ENCODE results near the gene HOPX.
"Not testable (repeated sequence)": the region's sequence is repeated elsewhere in the genome, so short reads cannot be mapped to it uniquely, and the experiment has no call there.

The HOPX gene

DNA sequence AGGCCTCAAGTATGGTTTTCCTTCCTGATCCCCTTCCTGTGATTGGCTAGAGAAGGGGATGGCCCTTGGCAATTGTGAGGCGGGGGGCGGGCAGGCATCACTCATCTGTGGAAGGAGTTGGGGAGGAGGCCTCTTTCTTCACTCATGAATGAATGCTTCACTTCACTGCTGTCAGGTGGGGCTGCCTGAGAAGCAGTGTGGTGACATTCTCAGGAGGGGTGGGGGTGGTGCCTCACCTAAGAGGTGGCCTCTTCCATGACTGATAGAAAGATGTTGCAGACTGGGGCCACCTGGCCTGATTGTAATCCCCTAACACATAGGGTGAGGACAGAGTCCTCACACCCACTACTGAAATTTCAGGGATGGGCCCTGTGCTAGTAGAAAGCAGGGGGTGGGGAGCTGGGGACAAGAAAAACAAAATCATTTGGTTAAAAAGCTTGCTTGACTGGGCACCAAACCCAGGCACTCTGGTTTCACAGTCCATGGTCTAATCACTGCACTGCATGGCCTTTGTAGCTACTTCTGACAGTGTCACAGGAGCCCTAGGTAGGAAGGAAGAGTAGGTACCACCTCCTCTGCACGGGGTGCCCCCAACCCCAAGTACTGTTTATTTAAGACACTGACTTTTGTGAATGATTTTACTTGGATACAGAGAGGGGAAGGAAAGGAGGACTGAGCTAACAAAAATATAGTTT, 5.6 kb upstream of the HOPX start:
- DNase-seq = no peak

DNA sequence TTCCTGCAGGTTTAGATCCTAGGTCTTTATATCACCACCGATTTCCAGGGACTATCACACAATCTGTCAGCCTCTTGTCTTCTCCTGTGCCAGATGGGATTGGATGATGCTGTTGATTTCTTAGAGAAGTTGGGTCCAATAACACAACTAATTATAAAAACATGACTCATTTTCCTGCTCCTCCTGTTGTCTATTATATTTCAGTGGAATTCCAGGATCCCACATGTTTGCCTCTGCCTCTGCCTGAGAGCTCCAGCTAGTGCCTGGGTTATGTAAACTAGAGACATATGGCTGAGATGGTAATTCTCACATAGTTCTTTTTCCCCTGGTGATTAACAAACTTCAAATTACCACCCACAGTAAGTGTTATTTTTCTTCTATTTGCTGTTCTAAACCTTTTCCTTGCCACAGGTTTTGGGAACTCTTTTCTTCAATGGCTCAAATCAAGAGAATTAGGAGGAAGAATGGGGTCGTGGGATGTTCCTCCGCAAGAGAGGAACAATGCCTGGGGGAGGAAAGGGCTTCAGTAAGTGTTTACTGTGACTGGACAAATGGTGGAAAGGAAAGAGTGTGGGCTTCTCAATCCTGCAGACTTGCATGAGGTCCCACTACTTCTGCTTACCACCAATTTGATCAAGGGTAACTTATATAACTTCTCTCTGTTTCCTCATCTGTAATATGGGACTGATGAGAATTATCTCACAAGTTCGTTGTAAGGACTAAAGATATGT, 3.4 kb upstream of the HOPX start:
- no peak for DNase-seq

DNA sequence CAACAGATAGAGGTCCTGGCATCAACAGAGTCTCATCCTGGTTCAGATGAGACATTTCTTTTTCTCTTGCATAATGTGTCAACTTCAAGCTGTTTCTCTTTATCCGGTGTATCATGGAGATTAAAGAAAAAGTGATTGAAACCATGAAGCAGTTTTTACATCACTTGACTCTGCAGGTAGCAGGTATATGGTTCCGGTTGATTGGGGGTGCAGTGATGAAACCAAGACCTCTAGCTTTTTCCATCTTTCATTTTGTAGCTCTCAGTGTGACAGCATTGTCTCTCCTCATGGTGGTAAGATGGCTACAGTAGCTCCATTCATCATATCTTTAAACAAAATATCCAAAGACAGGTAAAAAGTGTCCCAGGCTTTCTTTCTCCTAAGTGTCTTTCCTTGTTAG, 2.4 kb upstream of the HOPX start:
- no peak for DNase-seq

DNA sequence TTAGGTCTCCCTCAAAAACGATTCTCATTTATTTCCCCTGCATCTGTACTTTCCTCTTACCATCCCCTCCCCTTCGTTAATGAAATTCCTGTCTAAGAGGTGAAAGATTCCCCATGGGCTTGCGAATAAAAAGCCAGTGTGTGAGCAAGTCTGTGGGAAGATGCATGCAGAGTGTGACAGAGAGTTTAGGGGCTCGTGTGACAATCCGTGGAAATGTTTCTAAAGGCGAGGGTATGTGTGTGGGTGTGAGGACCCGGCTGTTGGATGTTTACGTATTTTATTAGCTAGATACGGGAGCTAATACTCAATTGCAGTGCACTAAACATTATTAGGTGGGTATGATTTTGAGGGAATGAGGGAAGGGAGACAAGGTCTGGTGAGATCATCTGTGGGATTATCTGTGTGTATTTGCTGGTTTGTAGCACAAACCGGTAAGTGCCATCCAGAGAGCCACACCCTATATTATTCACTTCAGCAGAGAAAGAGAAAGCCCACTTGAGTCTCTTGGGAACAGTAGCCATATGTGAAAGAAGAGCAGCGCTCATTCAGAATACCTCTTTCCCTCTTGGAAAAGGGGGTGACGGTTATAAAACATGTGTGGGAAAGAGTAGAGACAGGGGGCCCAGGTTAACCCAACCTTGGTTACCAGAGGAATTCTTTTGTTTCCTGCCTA, 893 bp upstream of the HOPX start:
- DNase-seq = no peak

DNA sequence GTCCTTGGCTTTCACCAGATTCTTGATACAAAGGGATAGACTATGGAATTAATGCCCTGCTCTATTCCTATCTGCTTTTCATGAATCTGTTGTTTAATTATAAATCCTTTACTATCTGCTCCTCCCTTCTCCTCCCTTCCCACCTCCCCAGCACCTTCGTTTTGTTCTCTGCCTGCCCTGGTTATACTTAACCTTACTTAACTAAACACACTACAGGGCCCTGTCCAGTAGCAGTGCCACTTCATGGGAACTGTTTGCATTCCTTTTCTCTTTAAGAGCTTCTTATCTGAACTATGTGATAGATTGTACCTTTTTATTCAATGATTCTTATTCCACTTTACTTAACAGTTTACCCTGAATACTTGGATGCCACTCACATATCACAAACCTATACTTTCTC, 830 bp downstream of the HOPX start:
- DNase-seq = no peak

DNA sequence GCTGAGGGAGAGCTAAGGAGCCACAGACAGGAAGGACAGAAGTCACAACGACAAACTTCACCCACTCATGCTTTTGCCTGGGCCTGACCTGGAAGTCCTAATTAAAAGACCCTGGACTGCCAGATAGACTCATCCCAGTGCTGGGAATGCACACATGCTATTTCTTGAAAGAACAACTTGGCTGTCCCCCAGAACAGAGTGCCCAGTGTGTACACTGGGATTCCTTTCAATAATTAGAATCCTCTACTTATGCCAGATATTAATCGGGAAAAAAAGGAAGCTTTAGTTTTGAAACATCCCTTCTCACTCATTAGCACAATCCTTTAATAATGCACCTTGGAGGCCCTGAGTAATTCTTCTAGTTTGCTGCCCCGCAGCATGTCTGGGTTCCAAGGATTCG, 3.4 kb downstream of the HOPX start:
- no peak for DNase-seq

DNA sequence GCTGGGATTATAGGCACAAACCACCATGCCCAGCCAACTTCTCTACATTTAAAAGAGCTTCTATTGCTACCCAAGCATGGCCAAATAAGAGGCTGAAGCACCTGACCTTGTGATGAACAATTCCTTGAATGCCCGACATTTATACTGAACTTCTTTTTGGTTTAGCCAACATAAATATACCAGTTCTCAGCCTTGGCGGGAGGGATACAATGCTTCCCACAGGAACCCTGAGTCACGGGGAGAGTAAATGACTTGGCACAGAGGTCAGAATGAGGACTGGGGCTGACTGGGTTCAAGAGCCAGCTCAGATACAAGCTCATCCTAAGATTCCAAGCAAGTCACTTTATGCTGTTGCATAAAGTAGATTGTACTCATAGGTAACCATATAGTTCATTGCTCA, 6.1 kb downstream of the HOPX start:
- DNase-seq = no peak

DNA sequence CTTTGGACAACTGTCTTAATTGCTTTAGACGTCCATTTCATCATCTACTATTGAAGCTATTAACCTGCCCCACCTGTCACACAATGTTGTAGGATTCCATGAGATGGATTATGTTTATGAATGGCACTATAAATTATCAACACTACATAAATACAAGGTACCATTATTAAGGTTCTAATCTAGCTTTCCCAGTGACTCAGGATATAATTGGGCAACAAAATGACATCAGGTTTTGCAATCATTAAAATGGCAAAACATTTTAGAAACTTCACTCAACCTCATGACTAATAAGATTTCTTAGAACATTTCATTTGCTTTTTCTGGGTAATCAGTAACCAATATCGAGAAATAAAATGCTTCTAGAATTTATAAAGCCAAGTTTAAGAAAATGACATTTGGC, 9.2 kb downstream of the HOPX start:
- peak; percentile 48 for DNase-seq

DNA sequence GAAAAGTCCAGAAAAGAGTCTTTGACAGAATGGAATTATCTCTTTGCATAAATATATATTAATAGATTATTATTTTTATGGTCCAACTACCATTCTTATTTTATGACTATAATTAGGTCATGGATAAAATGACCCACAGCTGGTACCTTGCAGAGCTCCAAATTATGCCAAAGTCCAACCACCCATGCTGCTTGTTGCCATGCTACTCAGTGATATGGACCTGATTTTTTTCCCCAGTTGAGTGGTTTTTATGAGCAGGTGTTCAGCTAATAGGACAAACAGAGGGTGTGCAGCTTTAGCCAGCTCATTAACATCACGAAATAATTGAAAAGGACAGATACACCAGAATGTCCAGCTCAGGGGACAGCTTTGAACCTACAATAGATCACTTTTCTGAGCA, 9.7 kb downstream of the HOPX start:
- DNase-seq = no peak

DNA sequence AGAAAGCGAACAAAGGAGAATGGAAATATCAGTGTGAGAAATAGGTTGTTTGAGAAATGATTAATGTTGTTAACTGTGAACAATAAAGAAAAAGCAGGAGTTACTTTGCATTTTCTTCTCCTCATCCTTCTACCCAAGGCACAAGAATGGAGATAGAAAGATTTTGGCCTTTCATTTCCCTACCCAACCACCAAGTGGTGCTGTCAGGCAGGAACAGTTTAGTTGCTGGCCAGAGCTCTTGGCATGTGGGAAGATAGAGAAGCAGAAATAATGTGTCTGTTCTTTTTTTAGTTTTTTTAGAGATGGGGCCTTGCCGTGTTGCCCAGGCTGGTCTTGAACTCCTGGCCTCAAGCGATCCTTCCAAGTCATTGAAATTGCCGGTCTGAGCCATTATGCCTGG, 12.8 kb downstream of the HOPX start:
- peak; percentile 43 for DNase-seq

DNA sequence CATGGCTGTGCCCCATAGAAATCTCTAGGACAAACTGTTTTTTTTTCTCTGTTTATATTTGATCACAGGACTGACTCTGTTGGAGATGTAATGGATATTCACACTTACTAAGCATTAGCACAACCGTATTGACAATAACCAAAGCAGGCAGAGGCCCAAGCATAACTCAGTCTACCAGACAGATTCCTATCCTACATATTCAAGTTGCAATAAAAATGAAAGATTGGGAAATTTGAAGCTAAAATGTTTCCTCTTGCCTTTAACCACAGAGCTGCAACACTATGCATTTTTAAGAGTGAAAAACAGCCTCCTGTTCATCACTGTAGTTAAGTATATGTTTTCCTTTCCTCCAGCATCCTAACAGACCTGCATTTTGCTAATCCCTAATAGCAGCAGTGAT, 13.7 kb downstream of the HOPX start:
- not testable (repeated sequence) for DNase-seq

DNA sequence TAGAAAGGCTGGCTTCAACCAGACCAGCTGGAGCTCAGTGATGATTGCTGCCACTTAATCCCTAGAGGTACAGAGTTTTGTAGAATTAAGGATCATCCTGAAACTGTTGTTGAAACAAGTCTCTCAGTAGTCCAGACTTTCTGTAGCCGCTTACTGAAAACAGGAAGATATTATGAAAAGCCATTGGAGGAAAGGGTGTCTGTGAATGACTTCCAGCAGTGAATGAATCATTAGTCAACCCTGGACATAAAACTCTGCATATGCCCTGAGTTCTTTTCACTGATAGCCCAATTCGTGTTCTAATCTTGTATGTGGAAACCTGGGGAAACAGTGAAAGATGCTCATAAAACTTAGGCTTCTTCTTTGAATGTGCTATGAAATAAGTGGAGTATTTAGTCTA, 14.8 kb downstream of the HOPX start:
- DNase-seq = no peak

DNA sequence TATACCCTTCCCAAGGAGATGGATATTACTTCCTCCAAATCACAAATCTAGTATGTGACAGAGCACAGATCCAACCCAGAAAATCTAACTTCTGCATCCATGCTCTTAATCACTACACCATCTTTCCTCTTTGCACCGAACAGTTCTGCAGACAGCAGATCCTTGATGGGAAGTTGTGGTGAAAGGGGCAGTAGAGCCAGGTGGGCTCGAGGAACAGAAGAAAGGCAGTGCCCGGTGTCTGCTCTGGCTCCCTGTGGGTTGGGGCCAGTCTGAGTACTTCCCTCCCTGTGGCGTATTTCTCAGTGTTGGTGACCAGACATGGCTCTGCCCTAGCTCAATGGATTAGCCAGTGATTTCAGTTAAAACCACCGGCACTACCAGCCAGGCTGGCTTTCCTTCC, 15.3 kb downstream of the HOPX start:
- DNase-seq = peak; percentile 46

DNA sequence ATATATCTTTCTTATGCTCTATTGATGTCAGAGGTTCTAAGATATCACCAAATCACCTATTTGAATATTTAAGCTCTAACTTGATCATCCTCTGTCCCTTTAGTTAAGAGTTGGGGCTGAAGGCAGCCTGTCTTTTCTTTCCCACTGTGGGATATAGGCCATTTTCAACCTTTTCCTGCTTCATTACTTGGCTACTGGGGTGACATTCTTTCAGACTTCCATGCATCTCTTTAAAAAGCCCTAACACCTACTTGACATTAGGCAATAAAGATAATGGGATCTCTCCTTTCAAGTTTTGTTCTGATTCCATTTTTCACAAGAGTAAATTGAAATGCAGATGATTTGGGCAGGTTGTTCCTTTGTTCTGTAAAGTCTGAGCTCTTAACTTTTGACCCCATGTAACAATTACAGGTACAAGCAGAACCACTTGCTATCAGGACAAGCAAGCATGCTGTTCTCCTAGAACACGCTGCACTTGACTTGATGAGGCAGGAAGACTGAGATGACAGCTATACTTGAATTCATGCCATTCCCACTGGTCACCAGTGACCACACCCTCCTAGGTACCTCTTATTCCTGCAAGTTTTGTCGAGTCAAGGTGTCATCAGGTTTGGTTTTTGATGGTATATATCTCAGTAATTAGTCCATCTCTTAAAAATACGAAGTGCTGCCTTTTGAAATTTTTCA, 18.2 kb downstream of the HOPX start:
- DNase-seq = no peak

DNA sequence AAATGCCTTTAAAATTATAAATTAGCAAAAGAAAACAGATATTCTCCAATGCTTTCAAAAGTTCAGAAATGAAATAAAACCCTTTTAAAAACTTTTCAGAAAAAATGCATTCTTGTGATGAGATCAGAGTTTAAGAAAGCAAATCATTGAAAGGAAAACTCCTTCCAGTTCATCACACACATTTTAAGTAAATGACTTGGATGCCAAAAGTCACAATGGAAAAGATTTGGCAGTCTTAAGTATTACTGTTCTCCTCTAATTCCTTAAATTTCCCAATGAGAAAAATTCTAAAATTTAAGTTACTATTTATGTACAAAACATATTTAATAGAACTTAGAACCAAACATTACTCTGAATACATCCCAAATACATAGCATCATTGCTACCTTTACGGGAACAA, 21.1 kb downstream of the HOPX start:
- no peak for DNase-seq

DNA sequence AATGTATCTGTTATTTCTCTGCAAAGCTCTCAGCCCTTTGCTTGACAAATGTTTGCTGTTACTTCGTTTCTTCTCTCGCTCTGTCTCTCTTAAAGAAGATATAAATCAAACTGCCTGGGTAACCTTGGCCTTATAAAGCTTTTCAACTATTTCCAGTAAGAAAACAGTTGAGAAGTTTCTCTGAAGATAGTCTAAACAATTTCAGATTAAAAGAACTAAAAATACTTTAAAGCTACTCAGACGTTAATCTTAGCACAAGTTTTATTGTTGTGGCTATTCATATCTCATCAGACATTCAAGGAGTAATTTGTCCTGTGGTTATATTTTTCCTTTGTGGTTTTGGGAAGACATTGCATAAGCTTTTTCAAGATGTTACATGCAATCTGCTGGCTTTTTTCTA, 22.6 kb downstream of the HOPX start:
- DNase-seq = peak; percentile 31

DNA sequence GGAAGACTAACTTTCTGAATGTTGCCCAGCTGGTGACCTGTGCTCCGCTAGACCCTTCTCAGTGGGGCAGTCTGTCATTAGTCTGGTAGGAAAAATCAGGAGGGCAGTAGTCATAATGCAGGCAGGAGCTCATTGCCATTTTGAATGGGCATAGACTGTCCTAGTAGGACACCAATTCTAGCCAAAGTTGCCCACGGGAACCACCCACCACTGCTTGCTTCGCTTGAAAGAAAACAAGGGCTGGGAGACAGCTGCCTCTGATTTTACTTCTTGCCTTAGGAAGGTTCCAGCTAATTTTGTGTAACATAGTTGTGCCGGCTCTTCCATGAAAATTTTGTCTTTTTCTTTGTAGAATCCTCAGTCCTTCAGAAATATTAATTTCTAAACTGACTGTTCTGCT, 23.3 kb downstream of the HOPX start:
- DNase-seq = no peak

DNA sequence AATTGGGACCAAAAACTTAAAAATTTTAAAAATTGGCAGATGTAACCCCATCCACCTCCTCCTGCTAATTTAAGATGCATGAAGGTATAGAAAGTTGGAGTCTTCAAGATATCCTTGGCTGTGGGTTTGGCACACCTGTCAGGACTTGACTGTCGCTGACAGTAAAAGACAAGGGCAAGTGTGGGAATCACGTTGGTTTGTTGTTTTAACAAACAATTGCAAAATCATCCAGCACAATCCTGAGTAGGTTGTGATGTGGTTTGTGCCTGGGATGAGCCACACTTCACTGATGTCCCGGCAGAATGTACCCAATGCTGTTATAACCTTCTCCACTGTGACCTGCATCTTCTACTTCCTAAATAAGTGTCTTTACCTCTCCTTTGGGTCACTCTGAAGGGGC, 24.0 kb downstream of the HOPX start:
- DNase-seq = no peak

DNA sequence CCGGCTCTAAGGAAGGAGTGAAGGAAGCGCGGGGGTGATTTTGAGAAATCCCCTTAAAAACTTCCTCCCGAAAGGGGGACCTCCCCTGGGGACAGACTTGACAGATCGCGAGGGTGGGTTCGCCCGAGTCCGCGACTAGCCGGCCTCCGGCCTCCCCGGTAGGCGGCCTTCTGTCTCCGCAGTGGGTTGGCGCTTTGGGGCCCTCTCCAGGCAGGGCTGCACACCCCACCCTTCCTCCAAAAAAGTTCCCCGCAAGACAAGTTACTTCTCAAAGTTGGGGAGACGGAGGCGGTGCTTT, 24.8 kb downstream of the HOPX start:
- DNase-seq = peak; percentile 63

DNA sequence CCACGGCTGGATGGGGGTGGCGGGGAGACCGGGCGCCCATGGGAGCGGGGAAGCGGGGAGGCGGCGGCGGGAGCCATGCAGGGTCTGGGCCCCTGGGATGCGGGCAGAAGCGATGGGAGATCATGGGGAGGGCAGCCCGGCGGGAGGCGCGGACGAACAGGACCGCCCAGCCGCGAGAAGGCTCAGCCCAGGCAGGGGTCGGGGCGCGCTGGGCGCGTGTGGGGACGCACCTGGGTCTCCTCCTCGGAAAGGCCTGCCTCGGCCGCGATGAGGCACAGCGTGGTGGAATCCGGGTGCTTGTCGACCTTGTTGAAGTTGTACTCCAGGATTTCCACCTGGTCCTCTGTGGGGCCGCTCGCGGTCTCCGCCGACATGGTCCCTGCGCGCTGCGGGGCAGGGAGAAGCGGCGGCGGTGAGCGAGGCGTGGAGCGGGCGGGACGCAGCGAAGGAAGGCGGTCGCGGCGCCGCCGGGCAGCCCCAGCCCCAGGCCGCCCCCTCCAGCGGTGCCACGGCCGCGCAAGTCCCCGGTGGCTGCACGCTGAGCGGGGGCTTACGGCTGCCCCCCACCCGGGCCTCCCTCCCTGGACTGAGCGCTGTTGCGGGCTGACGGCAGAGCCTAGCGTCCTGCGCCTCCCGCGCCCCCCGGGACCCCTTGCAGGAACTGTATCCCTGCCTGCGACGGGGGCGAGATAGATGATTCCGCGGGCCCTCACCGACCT, 25.3 kb downstream of the HOPX start:
- DNase-seq = peak; percentile 22

DNA sequence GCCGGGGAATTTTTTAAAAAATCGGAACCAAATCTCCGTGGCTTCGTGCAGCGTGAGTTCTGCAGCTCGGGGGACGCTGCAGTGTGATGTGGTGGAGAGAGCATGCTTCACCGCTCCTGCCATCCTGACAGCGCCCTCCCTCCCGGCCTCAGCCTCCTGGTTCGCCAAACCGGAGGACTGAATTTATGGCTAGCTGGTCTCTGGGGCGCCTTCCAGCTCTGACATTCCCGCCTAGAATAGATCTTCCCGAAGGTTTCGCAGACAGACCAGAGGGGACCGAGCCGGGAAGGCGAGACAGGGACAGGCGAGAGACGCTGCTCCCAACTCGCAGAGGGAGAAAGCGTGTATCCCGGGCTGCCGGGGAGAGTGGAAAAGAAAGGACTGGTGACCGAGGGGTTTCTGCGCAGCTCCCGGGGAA, 25.9 kb downstream of the HOPX start:
- peak; percentile 29 for DNase-seq

DNA sequence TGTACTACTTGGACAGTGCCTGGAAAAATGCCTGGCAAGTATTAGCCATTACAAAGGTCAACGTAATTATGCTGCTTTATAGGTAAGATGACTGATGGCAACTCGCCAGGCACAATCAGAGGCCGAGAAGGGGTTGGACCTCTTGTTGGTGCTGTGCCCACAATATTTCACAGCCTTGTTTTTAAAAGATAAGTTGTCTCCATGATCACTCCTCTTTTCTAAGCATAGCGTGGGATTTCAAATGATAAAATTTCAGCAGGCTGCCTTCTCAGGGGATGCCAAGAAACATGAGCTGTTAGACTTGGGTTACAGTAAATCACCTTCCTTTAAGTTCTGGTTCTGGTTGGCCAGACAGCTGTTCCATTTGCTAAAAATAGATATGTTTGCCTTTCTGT, 26.9 kb downstream of the HOPX start:
- DNase-seq = no peak

All from hematopoietic multipotent progenitor cell treated with erythropoietin and hydrocortisone succinate and interleukin-3 and kit ligand, for 4 days (in vitro differentiated cells).